SK-N-MC (cell line): ENCODE measurements around the gene LDLRAD3.

Source experiments
- DNase-seq: peaks from one replicate; pipeline ENCODE4 v3.0.0-alpha.2; 2011; ENCODE audit warnings: low read depth, low spot score
- H3K27ac ChIP-seq: fragments of 200-600 bp; sonication (generic); 2 replicates; pipeline ENCODE4 v1.5.1; 2016; ENCODE audit warnings: mixed run types
- H3K36me3 ChIP-seq: fragments of 200-600 bp; sonication (generic); 2 replicates; pipeline ENCODE4 v1.6.1; 2017; ENCODE audit warnings: antibody characterized with exemption, low read length, mixed read lengths; ENCODE audit not compliant: insufficient read depth
- H3K4me3 ChIP-seq: fragments of 200-600 bp; sonication (generic); 2 replicates; pipeline ENCODE4 v1.5.1; 2016
- H3K9ac ChIP-seq: fragments of 200-600 bp; sonication (generic); 2 replicates; pipeline ENCODE4 v1.8.0; 2017; ENCODE audit warnings: mixed run types, mixed read lengths; ENCODE audit not compliant: insufficient read length
- H3K9me3 ChIP-seq: fragments of 200-600 bp; sonication (generic); 2 replicates; pipeline ENCODE4 v1.6.1; 2017; ENCODE audit warnings: low read depth, mild to moderate bottlenecking, antibody characterized with exemption, low read length, moderate library complexity, mixed read lengths
- EZH2 ChIP-seq: fragments of 200-600 bp; sonication (generic); IDR thresholded peaks from one replicate; pipeline ENCODE4 v1.6.1; 2017; ENCODE audit warnings: antibody characterized with exemption
- FOXP2 ChIP-seq: optimal IDR thresholded peaks from 2 replicates; pipeline ENCODE3; 2011; ENCODE audit warnings: mild to moderate bottlenecking, moderate library complexity; ENCODE audit not compliant: insufficient read depth; ENCODE audit errors: extremely low read length, control extremely low read depth
- POLR2AphosphoS5 ChIP-seq: IDR thresholded peaks from 2 replicates; pipeline ENCODE4 v1.6.1; 2012; ENCODE audit warnings: mild to moderate bottlenecking, low read depth, low read length, borderline replicate concordance

The LDLRAD3 gene

DNA sequence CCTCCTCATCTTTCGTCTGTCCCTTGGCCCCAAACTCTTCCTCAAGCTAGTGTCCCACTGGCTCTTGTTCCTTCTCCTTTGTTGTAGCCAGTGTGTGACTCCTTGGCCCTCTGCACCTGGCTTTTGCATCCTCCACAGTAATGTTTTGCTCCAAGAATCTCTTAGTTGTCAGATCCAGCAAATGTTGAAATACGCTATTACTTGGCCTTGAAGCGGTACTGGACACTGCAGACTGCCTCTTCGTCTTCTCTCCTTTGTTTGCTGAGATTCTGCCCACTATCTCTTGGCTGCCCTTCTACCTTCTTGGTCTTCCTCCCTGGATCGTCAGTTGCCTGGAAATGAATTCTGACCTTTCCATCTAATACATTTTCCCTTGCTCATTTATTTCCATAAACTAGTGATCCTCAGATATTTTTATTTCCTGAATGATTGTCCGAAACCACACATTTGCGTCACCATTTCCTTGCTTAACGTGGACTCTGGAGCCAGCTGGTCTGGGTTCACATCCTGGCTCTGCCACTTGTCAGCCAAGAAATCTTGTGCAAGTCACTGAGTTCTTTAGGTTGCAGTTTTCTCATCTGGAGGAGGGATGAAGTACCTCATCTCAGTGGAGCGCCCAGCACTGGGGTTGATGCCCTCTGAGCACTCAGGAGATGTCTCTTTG lies 113.6 kb downstream of the LDLRAD3 start:
- H3K27ac ChIP-seq: no peak overlapping the region
- H3K36me3 ChIP-seq: no peaks in the 10 kb centered on the region
- no peak for DNase-seq
- no peak overlapping the region for H3K9ac ChIP-seq
- no peak for TF ChIP-seq FOXP2
- TF ChIP-seq EZH2: no peak
- no peak for TF ChIP-seq POLR2AphosphoS5
- H3K4me3 ChIP-seq: no peak overlapping the region
- no peaks in the 10 kb centered on the region for H3K9me3 ChIP-seq

DNA sequence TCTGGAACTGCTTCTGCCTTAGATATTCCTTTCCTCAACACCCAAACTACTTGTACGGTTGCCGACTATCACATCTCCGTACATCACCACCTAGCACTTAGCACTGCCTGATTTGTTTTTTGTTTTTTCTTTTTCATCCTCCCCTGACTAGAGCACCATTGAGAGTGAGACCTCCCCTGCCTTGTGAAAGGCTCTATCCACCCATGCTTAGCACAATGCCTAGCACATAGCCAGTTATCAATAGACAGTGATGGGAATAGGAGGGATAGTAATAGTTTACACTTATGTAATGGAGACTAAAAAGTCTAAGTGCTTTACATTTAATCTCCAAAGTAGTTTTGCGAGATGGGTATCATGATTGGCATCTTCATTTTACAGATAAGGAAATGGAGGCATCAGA lies 115.8 kb downstream of the LDLRAD3 start:
- H3K4me3 ChIP-seq: no peak overlapping the region
- TF ChIP-seq EZH2 (no peak), FOXP2 (no peak), POLR2AphosphoS5 (no peak)

DNA sequence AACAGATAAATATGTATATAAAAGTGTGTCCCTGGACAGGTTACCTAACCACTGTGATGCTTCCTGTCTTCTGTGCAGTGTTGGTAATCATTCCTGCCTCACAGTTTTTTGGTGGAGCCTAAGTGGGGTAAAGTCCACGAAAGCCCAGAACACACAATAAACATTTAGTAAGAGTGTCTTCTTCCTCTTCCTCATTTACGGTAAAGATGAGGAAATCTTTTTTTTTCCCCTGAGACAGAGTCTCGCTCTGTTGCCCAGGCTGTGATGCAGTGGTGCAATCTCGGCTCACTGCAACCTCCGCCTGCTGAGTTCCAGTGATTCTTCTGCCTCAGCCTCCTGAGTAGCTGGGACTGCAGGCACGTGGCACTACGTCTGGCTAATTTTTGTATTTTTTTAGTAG lies 117.1 kb downstream of the LDLRAD3 start:
- DNase-seq: no peak
- no peak overlapping the region for H3K9ac ChIP-seq
- H3K4me3 ChIP-seq: no peak overlapping the region
- no peak overlapping the region for H3K27ac ChIP-seq
- H3K36me3 ChIP-seq: no peaks in the 10 kb centered on the region
- H3K9me3 ChIP-seq: no peaks in the 10 kb centered on the region
- no peak for TF ChIP-seq POLR2AphosphoS5

More for the DNA sequence above, 115.8 kb downstream of the LDLRAD3 start:
- H3K27ac ChIP-seq: no peak overlapping the region
- H3K9ac ChIP-seq: no peak overlapping the region
- H3K9me3 ChIP-seq: no peaks in the 10 kb centered on the region
- H3K36me3 ChIP-seq: no peaks in the 10 kb centered on the region
- DNase-seq: no peak

DNA sequence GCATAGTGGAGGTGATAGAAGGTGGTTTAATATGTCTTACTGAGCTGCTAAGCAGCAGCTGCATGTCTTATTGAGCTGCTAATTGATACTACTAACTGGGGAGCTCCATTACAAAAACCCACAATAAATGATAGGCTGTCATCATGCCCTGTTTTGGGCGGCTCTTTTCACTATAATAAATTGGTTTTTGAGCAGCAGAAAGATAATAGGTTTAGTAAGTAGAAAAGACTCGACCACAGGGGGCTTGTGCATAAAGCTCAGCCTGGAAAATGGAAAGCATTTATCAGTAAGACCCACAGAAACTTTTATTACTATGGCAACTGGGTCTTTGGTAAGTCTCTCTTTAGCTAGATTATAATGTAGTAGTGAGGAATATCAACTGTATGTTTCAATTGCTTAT lies 117.6 kb downstream of the LDLRAD3 start:
- Histone ChIP-seq H3K27ac (no peak overlapping the region), H3K36me3 (no peaks in the 10 kb centered on the region), H3K4me3 (no peak overlapping the region), H3K9ac (no peak overlapping the region), H3K9me3 (no peaks in the 10 kb centered on the region)
- no peak for DNase-seq
- no peak for TF ChIP-seq EZH2
- no peak for TF ChIP-seq FOXP2
- no peak for TF ChIP-seq POLR2AphosphoS5

DNA sequence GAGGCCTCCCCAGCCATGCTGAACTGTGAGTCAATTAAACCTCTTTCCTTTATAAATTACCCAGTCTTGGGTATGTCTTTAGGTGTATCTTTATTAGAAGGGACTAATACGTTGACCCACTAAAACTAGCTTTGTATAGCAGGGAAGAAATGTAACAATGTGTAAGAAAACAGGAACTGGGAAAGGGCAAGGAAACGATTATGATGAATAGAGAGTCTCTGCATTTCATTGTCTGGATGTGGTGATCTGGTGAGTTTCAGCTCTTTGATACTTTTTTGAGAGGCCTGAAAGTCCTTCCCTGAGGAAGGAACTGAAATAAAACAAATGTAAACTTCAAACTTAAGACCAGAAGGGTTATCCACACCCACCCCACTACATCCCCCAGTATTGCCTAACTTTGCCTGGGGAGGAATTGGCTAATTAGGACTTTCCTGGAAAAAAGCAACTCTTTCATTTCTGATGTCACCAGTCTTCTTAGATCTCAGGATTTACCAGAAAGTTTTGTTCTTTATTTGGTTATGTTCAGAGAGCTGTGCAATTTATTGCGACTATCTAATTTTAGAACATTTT lies 119.0 kb downstream of the LDLRAD3 start:
- no peaks in the 10 kb centered on the region for H3K36me3 ChIP-seq
- no peak for TF ChIP-seq EZH2
- no peak for TF ChIP-seq FOXP2
- TF ChIP-seq POLR2AphosphoS5: no peak

DNA sequence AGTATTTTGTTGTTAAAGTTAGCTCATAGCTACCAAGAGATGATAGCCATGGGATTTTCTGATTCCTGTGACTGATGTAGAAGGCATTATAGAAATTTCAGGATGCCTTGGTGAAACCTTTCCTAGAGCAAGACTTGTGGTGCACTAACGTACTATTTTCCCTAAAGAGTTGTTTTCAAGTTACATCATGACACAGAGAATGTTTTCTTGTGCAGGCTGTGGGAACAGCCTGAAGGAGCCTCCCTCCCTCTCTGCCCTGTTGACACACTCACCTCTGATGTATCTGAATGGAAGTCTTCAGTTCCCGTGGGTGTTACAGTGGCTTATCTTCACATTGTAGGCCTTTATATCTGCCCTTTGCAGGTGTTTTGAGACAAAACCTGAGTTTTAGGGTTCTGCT lies 121.6 kb downstream of the LDLRAD3 start:
- Histone ChIP-seq H3K9me3 (no peaks in the 10 kb centered on the region), H3K36me3 (no peaks in the 10 kb centered on the region), H3K9ac (no peak overlapping the region), H3K4me3 (no peak overlapping the region), H3K27ac (no peak overlapping the region)
- TF ChIP-seq EZH2: no peak
- TF ChIP-seq POLR2AphosphoS5: no peak
- no peak for TF ChIP-seq FOXP2
- no peak for DNase-seq

More for the DNA sequence above, 119.0 kb downstream of the LDLRAD3 start:
- Histone ChIP-seq H3K9ac (no peak overlapping the region), H3K9me3 (no peaks in the 10 kb centered on the region), H3K4me3 (no peak overlapping the region), H3K27ac (no peak overlapping the region)
- no peak for DNase-seq

DNA sequence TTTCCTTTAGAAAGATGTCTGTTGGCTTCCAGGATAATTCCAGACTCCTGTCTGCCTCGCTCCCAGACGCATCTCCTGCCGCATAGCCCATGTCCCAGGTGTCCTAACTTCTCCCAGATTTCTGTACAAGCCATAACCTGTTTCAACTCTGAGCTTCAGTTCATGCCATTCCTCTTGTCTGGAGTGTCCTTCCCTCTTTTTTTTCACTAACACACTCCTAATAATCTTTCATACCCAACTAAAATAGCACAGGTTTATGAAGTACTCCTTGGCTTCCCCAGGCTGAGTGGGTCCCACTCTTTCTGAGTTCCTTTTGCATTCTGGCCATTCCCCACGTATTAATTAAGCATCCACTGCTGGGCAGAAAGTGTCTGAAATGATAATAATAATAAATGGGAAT lies 123.0 kb downstream of the LDLRAD3 start:
- TF ChIP-seq POLR2AphosphoS5 (no peak), FOXP2 (no peak), EZH2 (no peak)
- Histone ChIP-seq H3K36me3 (no peaks in the 10 kb centered on the region), H3K4me3 (no peak overlapping the region), H3K9ac (no peak overlapping the region), H3K27ac (no peak overlapping the region), H3K9me3 (no peaks in the 10 kb centered on the region)
- no peak for DNase-seq

DNA sequence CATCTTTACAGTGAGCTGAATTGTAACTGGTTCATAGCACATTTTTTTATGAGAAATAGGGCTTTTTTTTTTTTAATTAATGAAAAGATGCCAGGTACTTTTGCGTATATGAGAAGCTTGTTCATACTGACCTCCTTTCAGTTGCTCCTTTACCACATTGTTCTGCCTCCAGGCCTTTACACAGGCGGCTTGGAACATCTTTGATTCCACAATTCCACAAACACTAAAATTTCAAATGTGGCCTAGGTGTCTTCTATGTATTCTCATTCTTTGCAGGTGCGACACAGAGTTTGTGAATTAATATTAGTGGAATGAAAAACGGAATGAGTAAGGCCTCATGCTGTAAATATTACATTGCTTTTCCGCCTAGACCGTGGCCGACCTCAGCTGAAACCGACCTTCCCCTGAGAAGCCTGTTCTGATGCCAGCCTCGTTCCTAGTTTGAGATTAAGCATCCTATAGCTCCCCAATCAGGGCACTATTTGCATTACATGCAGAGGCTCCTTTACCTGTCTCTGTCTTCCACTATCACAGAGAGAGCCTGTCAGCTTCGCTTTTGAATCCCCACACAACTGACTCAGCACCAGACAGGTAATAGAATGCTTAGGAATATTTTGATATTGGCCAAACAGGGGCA lies 125.8 kb downstream of the LDLRAD3 start:
- no peak overlapping the region for H3K27ac ChIP-seq
- no peak for TF ChIP-seq EZH2
- TF ChIP-seq FOXP2: no peak
- TF ChIP-seq POLR2AphosphoS5: no peak
- H3K4me3 ChIP-seq: no peak overlapping the region
- no peak for DNase-seq
- H3K9me3 ChIP-seq: no peaks in the 10 kb centered on the region
- H3K36me3 ChIP-seq: no peaks in the 10 kb centered on the region
- no peak overlapping the region for H3K9ac ChIP-seq
